ENCODE data around the gene PAX5.
"Not testable (repeated sequence)": the region's sequence is repeated elsewhere in the genome, so short reads cannot be mapped to it uniquely, and the experiment has no call there.

PAX5 gene

GRCh38 chr9:36872641-36873040, 161.4 kb downstream of the PAX5 start:
- no peak for DNase-seq

GRCh38 chr9:36871606-36872005, 162.5 kb downstream of the PAX5 start:
- no peak for DNase-seq

- peak; percentile 75 for DNase-seq
Observed at GRCh38 chr9:36870960-36871359, 163.1 kb downstream of the PAX5 start.

GRCh38 chr9:36869605-36870004, 164.5 kb downstream of the PAX5 start:
- DNase-seq = not testable (repeated sequence)

GRCh38 chr9:36868586-36869282, 165.3 kb downstream of the PAX5 start:
- no peak for DNase-seq

- no peak for DNase-seq
Observed at GRCh38 chr9:36867672-36868471, 166.2 kb downstream of the PAX5 start.

GRCh38 chr9:36867241-36867640, 166.8 kb downstream of the PAX5 start:
- no peak for DNase-seq

GRCh38 chr9:36866840-36867239, 167.2 kb downstream of the PAX5 start:
- no peak for DNase-seq

- DNase-seq = no peak
Observed at GRCh38 chr9:36865731-36866635, 168.1 kb downstream of the PAX5 start.

GRCh38 chr9:36864491-36865410, 169.3 kb downstream of the PAX5 start:
- DNase-seq = no peak

GRCh38 chr9:36862206-36863145, 171.6 kb downstream of the PAX5 start:
- DNase-seq = no peak

GRCh38 chr9:36861528-36862205, 172.4 kb downstream of the PAX5 start:
- no peak for DNase-seq

GRCh38 chr9:36858805-36859375, 175.2 kb downstream of the PAX5 start:
- no peak for DNase-seq

- no peak for DNase-seq
Observed at GRCh38 chr9:36855448-36856315, 178.4 kb downstream of the PAX5 start.

GRCh38 chr9:36854751-36855150, 179.3 kb downstream of the PAX5 start:
- no peak for DNase-seq

- no peak for DNase-seq
Observed at GRCh38 chr9:36854034-36854433, 180.0 kb downstream of the PAX5 start.

- DNase-seq = no peak
Observed at GRCh38 chr9:36853233-36853632, 180.8 kb downstream of the PAX5 start.

- no peak for DNase-seq
Observed at GRCh38 chr9:36849943-36850342, 184.1 kb downstream of the PAX5 start.

- no peak for DNase-seq
Observed at GRCh38 chr9:36848946-36849345, 185.1 kb downstream of the PAX5 start.

Data from NCI-H187 treated with DMSO at 0.1 percent for 48 hours (cell line).